Activated T-cell treated with anti-CD3 and anti-CD28 coated beads, Interleukin-2, amount 50 U/mL, for 72 hours (primary cell): Measurements from ENCODE around the gene PTPRT. TPM values are rescaled to one million over a fixed set of nuclear protein-coding genes. Genes with fewer than 3 reads are reported as not detected.

ENCODE experiments used
- ATAC-seq, 2 donors: fragments of 150-1000 bp; cut with Tn5 transposase; replicated peaks in 1 of 2; 2 replicates each; pipeline ENCODE4 v1.10.0; 2021; ENCODE audit warnings: moderate library complexity in 2 of 2, mild to moderate bottlenecking in 1 of 2
- DNase-seq, 2 donors: peaks; one replicate each; pipeline ENCODE4 v3.0.0; 2021 to 2022; ENCODE audit warnings: mixed read lengths in 1 of 2
- H3K27ac Mint-ChIP-seq: one replicate; pipeline ENCODE4 v1.8.0; 2022; ENCODE audit warnings: mild to moderate bottlenecking, moderate library complexity, mixed read lengths
- H3K27me3 Mint-ChIP-seq: one replicate; pipeline ENCODE4 v1.8.0; 2022; ENCODE audit warnings: low read depth, mixed read lengths
- H3K36me3 Mint-ChIP-seq, 2 donors: one replicate each; pipeline ENCODE4 v1.8.0; 2022; ENCODE audit warnings: mixed read lengths in 2 of 2, mild to moderate bottlenecking in 1 of 2; ENCODE audit not compliant: insufficient read depth in 2 of 2
- H3K4me1 Mint-ChIP-seq: one replicate; pipeline ENCODE4 v1.8.0; 2022; ENCODE audit warnings: low read depth, mixed read lengths
- H3K4me3 Mint-ChIP-seq, 2 donors: one replicate each; pipeline ENCODE4 v1.8.0; 2022; ENCODE audit warnings: mild to moderate bottlenecking in 2 of 2, mixed read lengths in 2 of 2, moderate library complexity in 2 of 2
- H3K9me3 Mint-ChIP-seq, 2 donors: one replicate each; pipeline ENCODE4 v1.8.0; 2022; ENCODE audit warnings: mixed read lengths in 2 of 2
- total RNA-seq, 2 donors: library from RNA; stranded (reverse); gene quantifications; one replicate each; pipeline ENCODE4 v1.2.3, GENCODE V29; 2022

The PTPRT gene
- total RNA-seq, 2 donors from 2014 or later = not detected

GRCh38 chr20:42402455-42402854 is 787.3 kb downstream of the PTPRT start:
- Mint-ChIP-seq H3K4me1 (no peaks in the 10 kb centered on the region), H3K27me3 (no peaks in the 10 kb centered on the region), H3K9me3 (peaks cover 2 to 6% of the 10 kb centered on the region in 2 donors), H3K4me3 (no peak overlapping the region), H3K36me3 (no peaks in the 10 kb centered on the region), H3K27ac (no peak overlapping the region)
- ATAC-seq = no peak
- DNase-seq = no peak

GRCh38 chr20:42401613-42402012 is 788.1 kb downstream of the PTPRT start:
- H3K27me3 Mint-ChIP-seq = no peaks in the 10 kb centered on the region
- no peak for DNase-seq
- H3K4me1 Mint-ChIP-seq = no peaks in the 10 kb centered on the region
- H3K27ac Mint-ChIP-seq = no peak overlapping the region
- ATAC-seq = no peak
- no peaks in the 10 kb centered on the region for H3K36me3 Mint-ChIP-seq
- H3K4me3 Mint-ChIP-seq = no peak overlapping the region
- peaks cover 2 to 6% of the 10 kb centered on the region in 2 donors for H3K9me3 Mint-ChIP-seq

- no peak overlapping the region for H3K27ac Mint-ChIP-seq
- H3K36me3 Mint-ChIP-seq = no peaks in the 10 kb centered on the region
- H3K9me3 Mint-ChIP-seq = peaks cover 2 to 6% of the 10 kb centered on the region in 2 donors
- ATAC-seq (no peak), DNase-seq (no peak)
- no peaks in the 10 kb centered on the region for H3K4me1 Mint-ChIP-seq
- H3K27me3 Mint-ChIP-seq = no peaks in the 10 kb centered on the region
- no peak overlapping the region for H3K4me3 Mint-ChIP-seq
Observed at GRCh38 chr20:42399802-42400201, 789.9 kb downstream of the PTPRT start.

GRCh38 chr20:42392442-42392841 is 797.3 kb downstream of the PTPRT start:
- peaks cover 3% of the 10 kb centered on the region in 2 donors for H3K9me3 Mint-ChIP-seq
- no peaks in the 10 kb centered on the region for H3K27me3 Mint-ChIP-seq
- no peaks in the 10 kb centered on the region for H3K36me3 Mint-ChIP-seq
- H3K4me1 Mint-ChIP-seq = no peaks in the 10 kb centered on the region
- H3K27ac Mint-ChIP-seq = no peak overlapping the region
- DNase-seq = no peak
- ATAC-seq = no peak
- H3K4me3 Mint-ChIP-seq = no peak overlapping the region

GRCh38 chr20:42391807-42392206 is 797.9 kb downstream of the PTPRT start:
- Mint-ChIP-seq H3K9me3 (peaks cover 3% of the 10 kb centered on the region in 2 donors), H3K4me3 (no peak overlapping the region), H3K27ac (no peak overlapping the region), H3K36me3 (no peaks in the 10 kb centered on the region), H3K27me3 (no peaks in the 10 kb centered on the region), H3K4me1 (no peaks in the 10 kb centered on the region)
- ATAC-seq (no peak), DNase-seq (no peak)

GRCh38 chr20:42380287-42380686 is 809.4 kb downstream of the PTPRT start:
- Mint-ChIP-seq H3K4me3 (no peak overlapping the region), H3K9me3 (peaks cover 0 to 2% of the 10 kb centered on the region in 2 donors), H3K4me1 (no peaks in the 10 kb centered on the region), H3K27ac (no peak overlapping the region), H3K36me3 (no peaks in the 10 kb centered on the region), H3K27me3 (no peaks in the 10 kb centered on the region)
- DNase-seq = no peak
- ATAC-seq = no peak

GRCh38 chr20:42379385-42379784 is 810.3 kb downstream of the PTPRT start:
- H3K4me3 Mint-ChIP-seq = no peak overlapping the region
- DNase-seq (no peak), ATAC-seq (no peak)
- no peaks in the 10 kb centered on the region for H3K4me1 Mint-ChIP-seq
- no peaks in the 10 kb centered on the region for H3K36me3 Mint-ChIP-seq
- H3K9me3 Mint-ChIP-seq = peaks cover 0 to 2% of the 10 kb centered on the region in 2 donors
- no peaks in the 10 kb centered on the region for H3K27me3 Mint-ChIP-seq
- no peak overlapping the region for H3K27ac Mint-ChIP-seq

GRCh38 chr20:42378826-42379225 is 810.9 kb downstream of the PTPRT start:
- ATAC-seq (no peak), DNase-seq (no peak)
- no peaks in the 10 kb centered on the region for H3K36me3 Mint-ChIP-seq
- no peak overlapping the region for H3K4me3 Mint-ChIP-seq
- peaks cover 0 to 2% of the 10 kb centered on the region in 2 donors for H3K9me3 Mint-ChIP-seq
- H3K27ac Mint-ChIP-seq = no peak overlapping the region
- H3K27me3 Mint-ChIP-seq = no peaks in the 10 kb centered on the region
- H3K4me1 Mint-ChIP-seq = no peaks in the 10 kb centered on the region

GRCh38 chr20:42376131-42376530 is 813.6 kb downstream of the PTPRT start:
- no peak for ATAC-seq
- H3K4me3 Mint-ChIP-seq = no peak overlapping the region
- no peaks in the 10 kb centered on the region for H3K36me3 Mint-ChIP-seq
- H3K9me3 Mint-ChIP-seq = peaks cover 3 to 4% of the 10 kb centered on the region in 2 donors
- DNase-seq = no peak
- H3K27me3 Mint-ChIP-seq = no peaks in the 10 kb centered on the region
- H3K4me1 Mint-ChIP-seq = no peaks in the 10 kb centered on the region
- H3K27ac Mint-ChIP-seq = no peak overlapping the region

GRCh38 chr20:42373049-42373448 is 816.7 kb downstream of the PTPRT start:
- H3K4me1 Mint-ChIP-seq = no peaks in the 10 kb centered on the region
- H3K36me3 Mint-ChIP-seq = no peaks in the 10 kb centered on the region
- DNase-seq (no peak), ATAC-seq (no peak)
- H3K4me3 Mint-ChIP-seq = no peak overlapping the region
- peaks cover 1 to 3% of the 10 kb centered on the region in 2 donors for H3K9me3 Mint-ChIP-seq
- no peak overlapping the region for H3K27ac Mint-ChIP-seq
- no peaks in the 10 kb centered on the region for H3K27me3 Mint-ChIP-seq

GRCh38 chr20:42370075-42370474 is 819.6 kb downstream of the PTPRT start:
- Mint-ChIP-seq H3K9me3 (peaks cover 3 to 4% of the 10 kb centered on the region in 2 donors), H3K4me1 (no peaks in the 10 kb centered on the region), H3K4me3 (no peak overlapping the region), H3K27me3 (no peaks in the 10 kb centered on the region), H3K27ac (no peak overlapping the region), H3K36me3 (no peaks in the 10 kb centered on the region)
- no peak for DNase-seq
- ATAC-seq = no peak

- no peak for ATAC-seq
- Mint-ChIP-seq H3K9me3 (peaks cover 3 to 4% of the 10 kb centered on the region in 2 donors), H3K4me1 (no peaks in the 10 kb centered on the region)
Observed at GRCh38 chr20:42368910-42369309, 820.8 kb downstream of the PTPRT start.

GRCh38 chr20:42366626-42367025 is 823.1 kb downstream of the PTPRT start:
- H3K27me3 Mint-ChIP-seq = no peaks in the 10 kb centered on the region
- peaks cover 0 to 6% of the 10 kb centered on the region in 2 donors for H3K9me3 Mint-ChIP-seq
- DNase-seq (no peak), ATAC-seq (no peak)
- no peaks in the 10 kb centered on the region for H3K4me1 Mint-ChIP-seq
- H3K27ac Mint-ChIP-seq = no peak overlapping the region
- no peak overlapping the region for H3K4me3 Mint-ChIP-seq
- no peaks in the 10 kb centered on the region for H3K36me3 Mint-ChIP-seq

More at GRCh38 chr20:42368910-42369309, 820.8 kb downstream of the PTPRT start:
- H3K4me3 Mint-ChIP-seq = no peak overlapping the region
- H3K36me3 Mint-ChIP-seq = no peaks in the 10 kb centered on the region
- no peak for DNase-seq
- H3K27ac Mint-ChIP-seq = no peak overlapping the region
- no peaks in the 10 kb centered on the region for H3K27me3 Mint-ChIP-seq

- Mint-ChIP-seq H3K27ac (no peak overlapping the region), H3K9me3 (peaks cover 0 to 5% of the 10 kb centered on the region in 2 donors), H3K4me1 (no peaks in the 10 kb centered on the region), H3K27me3 (no peaks in the 10 kb centered on the region), H3K4me3 (no peak overlapping the region), H3K36me3 (no peaks in the 10 kb centered on the region)
- ATAC-seq (no peak), DNase-seq (no peak)
Observed at GRCh38 chr20:42364446-42364845, 825.3 kb downstream of the PTPRT start.
